Stimulated activated CD4-positive, alpha-beta T cell treated with anti-CD3 and anti-CD28 coated beads, TNF-alpha, amount 100 ng/mL, for 4 hours (primary cell): ENCODE measurements around the gene SUSD3.
A peak's percentile ranks its signal among the peaks of the same experiment; 100 is the strongest.
"Not testable (repeated sequence)": the region's sequence is repeated elsewhere in the genome, so short reads cannot be mapped to it uniquely, and the experiment has no call there.

Source experiments
- DNase-seq, 3 experiments: peaks; one replicate each; pipeline ENCODE4 v3.0.0-alpha.2; 2020; ENCODE audit warnings: low read depth in 3 of 3

The SUSD3 gene

GRCh38 chr9:93058355-93059010 lies at the start of gene SUSD3:
Gene SUSD3, plus strand, starts transcription at chr9:93058701. Its CDS starts 42 bp downstream, at chr9:93058743.
- peak; percentile 46 to 48 (median 47) for DNase-seq

- DNase-seq: no peak
Measured at GRCh38 chr9:93009337-93010015, 49.0 kb upstream of the SUSD3 start.

DNA sequence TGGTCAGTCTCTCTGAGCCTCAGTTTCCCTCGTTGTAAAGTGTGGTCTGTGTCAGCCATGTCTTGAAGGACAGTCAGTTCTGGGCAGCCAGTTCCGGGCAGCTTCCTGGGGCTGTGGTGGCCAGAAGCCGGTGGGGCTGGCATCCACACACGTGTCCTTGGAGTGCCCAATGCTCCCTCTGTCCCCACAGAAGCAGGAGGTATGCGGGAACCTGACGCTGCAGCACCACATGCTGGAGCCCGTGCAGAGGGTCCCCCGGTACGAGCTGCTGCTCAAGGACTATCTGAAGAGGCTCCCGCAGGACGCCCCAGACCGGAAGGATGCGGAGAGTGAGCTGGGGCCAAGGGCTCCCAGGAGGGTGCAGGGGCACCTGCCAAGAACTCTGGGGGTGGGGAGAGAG lies 48.4 kb upstream of the SUSD3 start:
- DNase-seq: no peak

GRCh38 chr9:93010704-93011103 lies 47.8 kb upstream of the SUSD3 start:
- no peak for DNase-seq

GRCh38 chr9:93011114-93011513 lies 47.4 kb upstream of the SUSD3 start:
- no peak for DNase-seq

- DNase-seq: no peak
Measured at GRCh38 chr9:93012963-93013855, 45.3 kb upstream of the SUSD3 start.

DNA sequence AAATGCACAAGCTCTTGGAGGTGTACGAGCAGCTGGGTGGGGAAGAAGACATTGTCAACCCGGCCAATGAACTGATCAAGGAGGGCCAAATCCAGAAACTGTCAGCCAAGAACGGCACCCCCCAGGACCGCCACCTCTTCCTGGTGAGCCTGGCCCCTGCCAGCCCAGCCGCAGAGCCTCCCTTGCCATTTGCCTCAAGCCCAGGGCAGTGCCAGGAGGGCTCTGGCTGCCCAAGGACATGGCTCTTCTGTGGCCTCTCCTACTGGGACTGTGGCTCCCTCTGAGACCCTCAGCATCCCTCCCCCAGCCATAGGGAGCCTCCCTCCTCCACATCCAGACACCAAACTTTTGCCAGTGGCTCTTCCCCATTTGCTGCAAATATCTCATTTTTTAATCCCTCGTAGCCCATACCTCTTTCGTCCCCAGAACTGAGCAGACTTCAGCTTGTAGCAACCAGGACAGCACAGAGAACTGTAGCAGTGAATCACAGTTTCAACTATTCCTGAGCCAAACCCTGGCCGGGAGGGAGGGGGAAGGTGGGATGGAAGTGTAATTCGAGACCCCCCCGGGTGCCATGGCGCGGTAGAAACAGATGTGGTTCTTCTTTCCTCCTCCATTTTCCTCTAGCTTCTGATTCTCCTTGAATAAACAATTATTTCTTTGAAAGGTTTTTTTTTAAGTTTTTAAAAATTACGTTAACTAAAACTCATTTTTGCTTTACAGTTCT lies 44.5 kb upstream of the SUSD3 start:
- DNase-seq: no peak

DNA sequence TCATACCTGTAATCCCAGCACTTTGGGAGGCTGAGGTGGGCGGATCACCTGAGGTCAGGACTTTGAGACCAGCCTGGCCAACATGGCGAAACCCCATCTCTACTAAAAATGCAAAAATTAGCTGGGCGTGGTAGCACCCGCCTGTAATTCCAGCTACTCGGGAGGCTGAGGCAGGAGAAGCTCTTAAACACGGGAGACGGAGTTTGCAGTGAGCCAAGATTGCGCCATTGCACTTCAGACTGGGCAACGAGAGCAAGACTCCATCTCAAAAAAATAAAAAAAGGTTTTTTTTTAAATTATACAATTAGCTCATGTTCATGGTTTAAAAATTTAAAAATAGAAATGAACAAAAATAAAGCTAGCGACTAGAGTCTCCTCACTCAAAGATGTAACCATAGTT lies 43.3 kb upstream of the SUSD3 start:
- DNase-seq: not testable (repeated sequence)

DNA sequence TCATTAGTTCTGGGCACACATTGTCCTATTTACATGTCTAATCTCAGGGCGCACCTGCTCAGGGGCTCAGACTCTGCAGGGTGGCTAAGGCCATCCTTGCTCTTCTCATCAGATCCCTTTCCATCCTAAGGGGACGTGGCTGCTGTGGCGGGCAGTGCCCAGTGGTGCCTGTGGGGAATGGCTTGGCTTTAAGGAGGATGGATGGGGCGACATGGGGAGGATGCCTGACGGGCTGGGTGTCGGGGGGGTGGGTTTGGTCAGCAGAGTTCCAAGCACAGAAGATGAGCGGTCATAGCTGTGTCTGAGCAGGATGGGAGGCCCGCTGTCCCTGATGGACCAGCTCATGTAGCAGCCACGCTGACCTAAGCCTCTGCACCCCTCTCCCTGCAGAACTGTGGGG lies 40.9 kb upstream of the SUSD3 start:
- no peak for DNase-seq

DNA sequence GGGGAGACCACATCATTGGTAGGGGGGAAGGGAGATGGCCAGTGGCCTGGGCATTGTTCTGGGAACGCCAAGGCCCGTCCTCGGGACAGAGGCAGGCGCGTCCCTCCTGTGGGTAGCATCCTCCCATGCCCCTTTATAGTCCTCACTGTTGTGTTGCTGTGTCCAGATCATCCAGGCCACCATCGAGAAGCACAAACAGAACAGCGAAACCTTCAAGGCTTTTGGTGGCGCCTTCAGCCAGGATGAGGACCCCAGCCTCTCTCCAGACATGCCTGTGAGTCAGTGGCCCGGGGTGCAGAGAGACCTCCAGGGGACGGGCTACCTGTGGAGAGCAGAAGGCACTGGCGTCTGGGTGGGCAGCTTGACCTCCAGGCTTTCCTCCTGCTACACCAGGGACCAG lies 38.4 kb upstream of the SUSD3 start:
- DNase-seq: no peak

DNA sequence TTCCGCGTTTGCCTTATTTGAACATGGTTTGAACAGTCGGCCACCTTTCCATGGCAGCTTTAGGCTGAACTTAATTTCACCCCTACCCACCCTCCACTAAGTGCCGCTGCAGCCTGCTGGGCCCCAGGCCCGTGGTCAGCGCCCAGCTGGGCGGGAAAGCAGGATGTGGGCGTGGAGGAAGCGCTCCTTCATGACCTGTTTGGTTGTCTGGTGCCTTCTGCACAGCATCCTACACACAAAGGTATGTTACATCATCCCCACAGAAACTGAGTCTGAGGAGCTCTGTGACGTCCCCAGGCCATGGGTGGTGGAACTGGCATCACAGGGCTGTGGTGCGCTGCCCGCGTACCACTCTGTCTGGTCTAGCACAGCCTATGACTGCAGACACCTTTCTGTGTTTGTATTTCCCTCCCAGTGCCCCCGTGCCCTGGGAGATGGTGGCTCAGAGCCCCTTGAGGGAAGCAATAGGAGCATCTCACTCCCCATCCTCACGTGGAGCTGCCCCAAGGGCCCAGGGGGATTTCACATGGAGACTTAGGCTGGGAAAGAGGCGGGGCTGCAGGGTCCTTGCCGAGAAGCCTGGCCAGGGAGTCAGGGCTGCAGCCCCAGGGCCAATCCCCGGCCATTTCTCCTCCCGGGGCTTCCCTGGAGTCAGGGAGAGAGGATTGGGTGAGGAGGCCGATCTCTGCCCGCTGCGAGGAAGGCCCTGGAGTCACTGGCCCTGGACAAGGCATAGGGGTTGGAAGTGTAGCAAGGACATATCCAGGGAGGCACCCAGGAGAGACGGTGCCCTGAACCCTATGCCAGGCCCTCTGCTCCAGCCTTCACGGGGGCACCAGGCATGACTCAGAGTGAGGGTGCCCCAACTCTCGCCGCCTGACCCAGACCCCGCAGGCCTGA lies 37.5 kb upstream of the SUSD3 start:
- no peak for DNase-seq

- no peak for DNase-seq
Measured at GRCh38 chr9:93022066-93022465, 36.4 kb upstream of the SUSD3 start.

DNA sequence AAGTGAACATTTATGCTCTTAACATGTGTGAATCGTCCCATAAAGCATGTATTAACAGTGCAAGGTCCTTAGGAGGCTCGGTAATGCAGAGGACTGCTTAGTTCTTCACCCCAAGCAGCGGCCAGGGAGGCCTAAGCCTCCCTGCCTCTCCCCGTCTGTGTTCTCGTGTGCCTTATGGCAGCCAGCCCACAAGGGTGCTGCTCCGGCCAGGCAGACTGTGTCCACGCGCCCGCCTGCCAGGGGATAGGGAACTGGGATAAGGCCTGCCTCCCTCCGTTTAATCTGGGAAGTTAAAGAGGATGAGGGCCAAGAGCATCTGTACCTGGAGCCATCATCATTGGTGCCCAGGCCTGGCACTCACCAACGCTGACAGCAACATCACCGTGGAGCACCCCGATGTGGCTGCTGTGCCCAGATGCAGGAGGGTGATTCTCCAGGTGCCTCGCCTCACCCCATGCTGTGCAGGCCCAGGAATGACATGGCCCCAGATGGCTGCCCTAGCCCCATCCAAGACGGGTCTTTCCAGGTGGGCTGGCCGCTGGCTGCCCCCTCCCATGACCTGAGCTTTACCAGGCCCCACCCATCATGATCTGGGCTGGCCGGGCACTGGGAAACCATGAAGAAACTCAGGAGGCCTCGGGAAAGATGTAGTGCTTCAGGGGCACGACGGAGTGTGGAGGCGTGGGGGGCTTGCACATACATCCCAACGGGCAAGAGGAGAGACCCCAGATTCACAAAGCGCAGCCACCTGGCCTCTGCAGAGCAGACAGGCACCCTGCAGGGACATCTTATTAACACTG lies 35.6 kb upstream of the SUSD3 start:
- DNase-seq: no peak

DNA sequence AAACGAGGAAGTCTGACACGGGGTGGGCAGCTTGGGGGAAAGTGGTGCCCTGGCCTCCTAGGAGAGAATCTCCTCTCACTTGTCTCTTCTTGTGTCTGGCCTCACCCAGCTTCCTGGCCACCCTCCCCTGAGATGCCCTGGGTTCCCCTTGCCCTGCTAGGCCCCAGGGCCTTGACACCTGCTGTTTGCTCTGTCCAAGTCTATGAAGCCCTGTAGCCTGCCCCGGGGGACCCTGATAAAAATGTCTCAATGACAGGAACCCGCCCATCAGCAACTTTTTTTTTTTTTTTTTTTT lies 35.0 kb upstream of the SUSD3 start:
- no peak for DNase-seq

DNA sequence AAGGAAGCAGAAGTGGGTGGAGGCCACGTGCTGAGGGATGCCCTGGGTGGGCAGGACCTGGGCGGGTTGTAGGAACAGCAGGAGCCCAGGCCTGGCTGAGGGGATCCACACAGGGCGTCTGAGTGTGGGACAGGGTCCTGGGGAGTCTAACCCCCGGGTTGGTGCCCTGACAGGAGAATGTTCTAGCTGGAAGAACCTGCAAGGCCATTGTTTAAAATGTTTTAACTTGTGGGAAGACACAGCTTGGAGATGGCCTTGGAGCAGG lies 33.9 kb upstream of the SUSD3 start:
- no peak for DNase-seq

DNA sequence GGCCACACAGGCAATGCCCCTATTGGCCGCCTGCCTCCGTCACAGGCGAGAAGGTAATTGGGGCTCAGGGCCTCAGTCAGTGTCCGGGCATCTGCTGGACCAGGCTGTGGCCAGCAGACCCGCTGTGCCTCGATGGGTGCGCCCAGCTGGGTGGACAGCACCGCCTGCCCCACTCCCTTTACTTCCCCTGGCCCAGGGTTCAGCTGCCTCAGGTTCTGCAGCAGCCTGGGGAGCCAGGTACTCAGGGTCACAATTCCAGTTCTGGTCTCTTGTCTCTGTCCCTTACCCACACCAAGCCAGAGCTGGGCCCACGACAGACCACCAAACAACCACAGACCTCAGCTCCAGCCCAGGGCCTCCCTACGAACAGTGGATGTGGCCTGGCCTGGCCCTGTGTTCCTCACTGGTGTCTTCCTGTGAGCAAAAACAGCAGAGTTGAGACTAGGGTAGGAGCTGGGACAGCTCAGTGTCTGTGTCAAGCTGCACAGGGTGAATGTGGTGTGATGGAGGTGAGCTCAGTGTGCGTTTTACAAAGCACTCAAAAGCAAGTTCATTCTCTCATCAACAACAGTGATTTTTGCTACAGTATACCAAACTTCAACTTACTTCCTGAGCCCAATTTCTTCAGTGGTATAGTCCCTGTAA lies 33.4 kb upstream of the SUSD3 start:
- DNase-seq: no peak

GRCh38 chr9:93025736-93026135 lies 32.8 kb upstream of the SUSD3 start:
- no peak for DNase-seq

GRCh38 chr9:93026640-93027039 lies 31.9 kb upstream of the SUSD3 start:
- no peak for DNase-seq

- DNase-seq: no peak
Measured at GRCh38 chr9:93027750-93028149, 30.8 kb upstream of the SUSD3 start.

GRCh38 chr9:93028448-93029006 lies 30.0 kb upstream of the SUSD3 start:
- DNase-seq: peak in 2 of 3 experiments; percentile 18 to 49
